ENCODE data around the gene MYBPC1. TPM values are rescaled to one million over a fixed set of nuclear protein-coding genes. Genes with fewer than 3 reads are reported as not detected.

MYBPC1 gene
- total and polyA plus RNA-seq, 7 donors, result 1,084 to 7,509 (median 4,088) TPM

DNA sequence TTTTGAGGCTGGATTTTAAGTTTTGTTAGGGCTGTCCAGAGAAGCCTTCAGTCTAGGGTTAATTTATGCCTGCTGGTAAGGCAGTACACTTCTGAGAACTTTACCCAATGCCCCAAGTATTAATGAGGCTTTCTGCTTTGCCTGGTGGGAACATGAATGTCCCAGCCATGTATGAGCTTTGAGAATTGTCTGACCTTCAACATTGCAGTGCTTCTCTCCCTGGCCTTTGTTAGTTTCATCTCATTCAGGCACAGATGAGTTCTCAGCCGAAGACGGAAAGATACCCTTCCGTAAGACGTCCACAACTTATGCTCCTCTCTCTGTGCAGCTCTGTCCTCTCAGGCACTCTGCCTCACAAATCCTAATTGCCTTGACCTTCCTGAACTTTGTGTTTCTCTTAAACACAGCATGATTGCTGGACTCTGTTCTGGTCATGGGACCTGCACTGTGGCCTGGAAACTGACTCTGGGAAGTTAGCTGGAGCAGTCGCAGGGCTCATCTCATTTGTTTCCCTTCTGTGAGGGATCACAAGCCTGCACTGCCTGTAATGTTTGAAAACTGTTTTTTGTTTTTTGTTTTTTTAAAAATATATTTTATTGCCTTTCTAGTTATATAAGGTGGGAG, 118.4 kb downstream of the MYBPC1 start:
- intact Hi-C loops (cut with DNase I), result no loop called here
- TF ChIP-seq, protein P1, sequence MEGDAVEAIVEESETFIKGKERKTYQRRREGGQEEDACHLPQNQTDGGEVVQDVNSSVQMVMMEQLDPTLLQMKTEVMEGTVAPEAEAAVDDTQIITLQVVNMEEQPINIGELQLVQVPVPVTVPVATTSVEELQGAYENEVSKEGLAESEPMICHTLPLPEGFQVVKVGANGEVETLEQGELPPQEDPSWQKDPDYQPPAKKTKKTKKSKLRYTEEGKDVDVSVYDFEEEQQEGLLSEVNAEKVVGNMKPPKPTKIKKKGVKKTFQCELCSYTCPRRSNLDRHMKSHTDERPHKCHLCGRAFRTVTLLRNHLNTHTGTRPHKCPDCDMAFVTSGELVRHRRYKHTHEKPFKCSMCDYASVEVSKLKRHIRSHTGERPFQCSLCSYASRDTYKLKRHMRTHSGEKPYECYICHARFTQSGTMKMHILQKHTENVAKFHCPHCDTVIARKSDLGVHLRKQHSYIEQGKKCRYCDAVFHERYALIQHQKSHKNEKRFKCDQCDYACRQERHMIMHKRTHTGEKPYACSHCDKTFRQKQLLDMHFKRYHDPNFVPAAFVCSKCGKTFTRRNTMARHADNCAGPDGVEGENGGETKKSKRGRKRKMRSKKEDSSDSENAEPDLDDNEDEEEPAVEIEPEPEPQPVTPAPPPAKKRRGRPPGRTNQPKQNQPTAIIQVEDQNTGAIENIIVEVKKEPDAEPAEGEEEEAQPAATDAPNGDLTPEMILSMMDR (IDR thresholded peaks at IDR 0.05), result no peak
- ATAC-seq (peak; percentile 61 to 85 (median 72)), DNase-seq (no peak)
- Histone ChIP-seq H3K36me3 (ENCODE audit: insufficient read depth in 1 of 2, low read depth in 1 of 2) (peaks cover 0 to 11% of the 10 kb centered on the region in 2 donors), H3K4me1 (peaks cover 23% of the 10 kb centered on the region), H3K27me3 (ENCODE audit: insufficient read depth in 3 of 3, low read length in 2 of 3) (no peaks in the 10 kb centered on the region), H3K27ac (peak overlapping the region; percentile 42), H3K9me3 (no peaks in the 10 kb centered on the region), H3K4me3 (peak overlapping the region; percentile 23)
- WGBS, 3 donors, result 14 to 38% (median 15%) methylated on average over 5 of the region's 5 CpGs

DNA sequence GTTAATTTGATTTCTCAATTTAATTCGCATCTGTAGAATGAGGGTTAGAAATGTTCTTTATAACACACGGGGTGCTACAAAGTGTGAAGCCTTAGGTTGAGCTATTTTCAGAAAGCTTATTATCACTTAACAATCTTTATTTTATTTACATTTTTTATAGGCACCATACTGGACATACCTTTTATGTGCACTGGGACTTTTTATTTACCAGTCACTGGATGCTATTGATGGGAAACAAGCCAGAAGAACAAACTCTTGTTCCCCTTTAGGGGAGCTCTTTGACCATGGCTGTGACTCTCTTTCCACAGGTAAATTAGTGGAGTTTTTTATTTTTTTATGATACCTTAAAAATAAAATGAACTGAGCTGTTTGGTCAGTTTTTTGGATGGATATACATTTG, 119.2 kb downstream of the MYBPC1 start:
- Histone ChIP-seq H3K4me1 (peaks cover 23% of the 10 kb centered on the region), H3K4me3 (no peak overlapping the region), H3K27ac (no peak overlapping the region), H3K27me3 (ENCODE audit: insufficient read depth in 3 of 3, low read length in 2 of 3) (no peaks in the 10 kb centered on the region), H3K36me3 (ENCODE audit: insufficient read depth in 1 of 2, low read depth in 1 of 2) (peaks cover 0 to 11% of the 10 kb centered on the region in 2 donors), H3K9me3 (no peaks in the 10 kb centered on the region)
- intact Hi-C loops (cut with DNase I), result no loop called here
- TF ChIP-seq, protein P1 (IDR thresholded peaks at IDR 0.05), result no peak
- DNase-seq (no peak), ATAC-seq (no peak)
- 71 to 88% (median 74%) methylated on average over 2 of the region's 2 CpGs for WGBS, 3 donors

DNA sequence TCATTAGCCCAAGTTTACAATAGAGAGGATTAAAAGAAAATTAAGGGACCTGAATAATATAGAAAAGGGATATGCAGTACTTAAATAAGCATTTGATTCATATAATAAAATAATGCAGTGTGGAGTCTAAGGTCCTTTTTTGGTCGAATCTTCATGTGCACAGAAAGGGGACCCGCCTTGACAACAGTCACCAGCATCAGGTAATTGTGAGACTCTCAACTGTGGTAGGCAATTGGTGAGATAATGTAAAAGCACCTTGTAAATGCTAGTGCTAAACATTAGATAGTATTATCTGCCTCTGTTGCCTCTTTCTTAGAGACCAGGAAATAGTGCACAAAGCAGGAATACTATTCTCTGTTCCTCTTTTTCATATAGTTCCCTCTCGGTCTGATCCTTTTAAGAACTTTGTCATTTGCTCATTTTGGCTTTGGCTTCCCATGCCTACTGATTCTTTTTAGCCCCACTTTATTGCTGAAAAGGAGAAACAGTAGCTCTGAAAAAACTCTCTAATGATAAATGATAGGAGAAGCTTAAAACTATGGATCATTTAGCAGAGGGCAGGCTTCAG, 120.2 kb downstream of the MYBPC1 start:
- H3K9me3 ChIP-seq, result no peaks in the 10 kb centered on the region
- H3K4me1 ChIP-seq, result peaks cover 23% of the 10 kb centered on the region
- H3K27ac ChIP-seq, result no peak overlapping the region
- intact Hi-C loops (cut with DNase I), result no loop called here
- H3K4me3 ChIP-seq, result no peak overlapping the region
- 85 to 93% (median 87%) methylated on average over 3 of the region's 3 CpGs for WGBS, 3 donors
- H3K27me3 ChIP-seq (ENCODE audit: insufficient read depth in 3 of 3, low read length in 2 of 3), result no peaks in the 10 kb centered on the region
- TF ChIP-seq, protein P1 (IDR thresholded peaks at IDR 0.05), result no peak
- ATAC-seq (no peak), DNase-seq (no peak)
- H3K36me3 ChIP-seq (ENCODE audit: insufficient read depth in 1 of 2, low read depth in 1 of 2), result peaks cover 0 to 18% of the 10 kb centered on the region in 2 donors

DNA sequence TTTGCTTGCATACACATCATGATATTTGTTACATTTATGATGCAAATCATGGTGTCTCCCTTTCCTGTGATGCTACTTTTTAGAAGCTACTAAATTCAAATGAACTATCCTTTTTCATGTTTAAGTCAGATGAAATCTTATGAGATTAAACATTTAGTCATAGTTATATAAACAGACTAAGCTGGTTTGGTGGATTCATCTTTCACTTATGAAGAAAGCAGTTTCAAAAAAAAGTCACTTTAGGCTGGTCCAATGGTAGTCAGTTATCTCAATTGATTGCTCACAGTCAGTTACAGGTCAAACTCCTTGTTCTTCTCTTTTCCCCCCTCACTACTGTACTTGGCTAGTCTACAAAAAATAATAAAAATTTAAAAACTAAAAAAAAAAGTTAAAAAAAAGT, 124.8 kb downstream of the MYBPC1 start:
- H3K27ac ChIP-seq, result no peak overlapping the region
- intact Hi-C loops (cut with DNase I), result no loop called here
- no peaks in the 10 kb centered on the region for H3K9me3 ChIP-seq
- no peak overlapping the region for H3K4me3 ChIP-seq
- DNase-seq (no peak), ATAC-seq (no peak)
- H3K27me3 ChIP-seq (ENCODE audit: insufficient read depth in 3 of 3, low read length in 2 of 3), result no peaks in the 10 kb centered on the region
- no peaks in the 10 kb centered on the region for H3K4me1 ChIP-seq
- TF ChIP-seq, protein P1 (IDR thresholded peaks at IDR 0.05), result no peak
- peaks cover 0 to 60% of the 10 kb centered on the region in 2 donors for H3K36me3 ChIP-seq (ENCODE audit: insufficient read depth in 1 of 2, low read depth in 1 of 2)

DNA sequence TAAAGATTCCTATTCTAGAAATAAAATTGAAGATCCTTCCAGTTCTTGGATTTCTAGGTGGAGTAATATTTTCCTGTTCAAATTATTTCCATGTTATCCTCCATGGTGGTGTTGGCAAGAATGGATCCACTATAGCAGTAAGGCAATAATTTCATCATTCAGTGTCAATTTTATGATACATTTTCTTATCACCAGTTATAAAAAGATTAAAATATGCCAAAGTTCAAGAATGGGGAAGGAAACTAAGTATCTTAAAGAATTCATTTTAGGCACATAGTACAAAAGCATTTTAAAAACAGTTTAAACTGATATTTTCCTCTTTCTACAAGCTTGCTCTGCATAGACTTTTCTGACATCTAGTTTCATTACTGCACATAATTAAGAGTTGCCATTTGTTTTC, 125.3 kb downstream of the MYBPC1 start:
- Histone ChIP-seq H3K36me3 (ENCODE audit: insufficient read depth in 1 of 2, low read depth in 1 of 2) (peaks cover 0 to 65% of the 10 kb centered on the region in 2 donors), H3K4me1 (no peaks in the 10 kb centered on the region), H3K4me3 (no peak overlapping the region), H3K9me3 (no peaks in the 10 kb centered on the region), H3K27me3 (ENCODE audit: insufficient read depth in 3 of 3, low read length in 2 of 3) (no peaks in the 10 kb centered on the region), H3K27ac (no peak overlapping the region)
- no peak for DNase-seq
- TF ChIP-seq, protein P1 (IDR thresholded peaks at IDR 0.05), result no peak
- intact Hi-C loops (cut with DNase I), result no loop called here
- no peak for ATAC-seq
